Osteoblast (primary cell): ENCODE results near the gene CHRNG. TPM values are rescaled to one million over a fixed set of nuclear protein-coding genes. Genes with fewer than 3 reads are reported as not detected.

Experiments used
- DNase-seq: peaks from one replicate; pipeline ENCODE4 v3.0.0; 2011; ENCODE audit warnings: low spot score, mixed read lengths; ENCODE audit not compliant: insufficient read length; ENCODE audit errors: missing footprints
- H2AFZ ChIP-seq: 2 replicates; pipeline ENCODE4 v1.6.0; 2011; ENCODE audit warnings: mild to moderate bottlenecking, low read length
- H3K27ac ChIP-seq: 2 replicates; pipeline ENCODE4 v1.5.1; 2011; ENCODE audit warnings: mild to moderate bottlenecking, low read depth, low read length, moderate library complexity
- H3K27me3 ChIP-seq: 2 replicates; pipeline ENCODE4 v1.6.0; 2012; ENCODE audit warnings: mild to moderate bottlenecking, control low read depth, inconsistent platforms, low read length, moderate library complexity; ENCODE audit not compliant: insufficient read depth
- H3K36me3 ChIP-seq: 2 replicates; pipeline ENCODE4 v1.5.1; 2011; ENCODE audit warnings: mild to moderate bottlenecking, low read length, control low read depth, moderate library complexity; ENCODE audit not compliant: insufficient read depth
- H3K4me1 ChIP-seq: 2 replicates; pipeline ENCODE4 v1.5.1; 2011; ENCODE audit warnings: mild to moderate bottlenecking, low read length, control low read depth, moderate library complexity; ENCODE audit not compliant: insufficient read depth
- H3K4me2 ChIP-seq: 2 replicates; pipeline ENCODE4 v1.6.0; 2011; ENCODE audit warnings: mild to moderate bottlenecking, low read length; ENCODE audit not compliant: insufficient read depth
- H3K4me3 ChIP-seq: fragments of 200-600 bp; sonication (generic); 3 replicates; pipeline ENCODE4 v1.5.1; 2012; ENCODE audit warnings: mild to moderate bottlenecking, low read length, inconsistent platforms; ENCODE audit not compliant: insufficient read depth
- H3K79me2 ChIP-seq: 2 replicates; pipeline ENCODE4 v1.6.0; 2012; ENCODE audit warnings: mild to moderate bottlenecking, low read length, control low read depth, inconsistent platforms; ENCODE audit not compliant: insufficient read depth
- H3K9me3 ChIP-seq: 2 replicates; pipeline ENCODE4 v1.5.1; 2011; ENCODE audit warnings: low read depth, low read length, control low read depth
- H4K20me1 ChIP-seq: 2 replicates; pipeline ENCODE4 v1.6.0; 2012; ENCODE audit warnings: mild to moderate bottlenecking, low read length, control low read depth; ENCODE audit not compliant: insufficient read depth
- CTCF ChIP-seq: IDR thresholded peaks from 2 replicates; pipeline ENCODE4 v1.5.1; 2011; ENCODE audit warnings: mild to moderate bottlenecking, low read depth, low read length, moderate library complexity; ENCODE audit errors: extremely low read depth
- total RNA-seq: library from RNA; depleted of rRNA; stranded (reverse); fragments of >200 nt; gene quantifications from 2 replicates; pipeline ENCODE4 v1.2.3, GENCODE V29; 2012

CHRNG gene
- total RNA-seq, 1 donor = not detected

- no peak overlapping the region for H2AFZ ChIP-seq
- DNase-seq = no peak
- peaks cover 12% of the 10 kb centered on the region for H3K4me1 ChIP-seq
- no peak overlapping the region for H3K4me2 ChIP-seq
- no peaks in the 10 kb centered on the region for H3K79me2 ChIP-seq
- H3K27ac ChIP-seq = no peak overlapping the region
- H3K4me3 ChIP-seq = no peak overlapping the region
- no peak for TF ChIP-seq CTCF
- no peaks in the 10 kb centered on the region for H3K27me3 ChIP-seq
- no peaks in the 10 kb centered on the region for H4K20me1 ChIP-seq
- H3K36me3 ChIP-seq = peaks cover 15% of the 10 kb centered on the region
- no peaks in the 10 kb centered on the region for H3K9me3 ChIP-seq
Measured at GRCh38 chr2:232580648-232580981, 41.1 kb downstream of the CHRNG start.

GRCh38 chr2:232581725-232582124 is 42.2 kb downstream of the CHRNG start:
- peaks cover 13% of the 10 kb centered on the region for H3K36me3 ChIP-seq
- no peaks in the 10 kb centered on the region for H4K20me1 ChIP-seq
- no peaks in the 10 kb centered on the region for H3K9me3 ChIP-seq
- H3K4me3 ChIP-seq = no peak overlapping the region
- no peak overlapping the region for H3K27ac ChIP-seq
- H3K4me1 ChIP-seq = peaks cover 6% of the 10 kb centered on the region
- TF ChIP-seq CTCF = no peak
- H2AFZ ChIP-seq = no peak overlapping the region
- no peak overlapping the region for H3K4me2 ChIP-seq
- no peak for DNase-seq
- H3K79me2 ChIP-seq = no peaks in the 10 kb centered on the region
- H3K27me3 ChIP-seq = no peaks in the 10 kb centered on the region

- H3K36me3 ChIP-seq = peaks cover 13% of the 10 kb centered on the region
- H3K79me2 ChIP-seq = no peaks in the 10 kb centered on the region
- H2AFZ ChIP-seq = no peak overlapping the region
- TF ChIP-seq CTCF = no peak
- H3K4me1 ChIP-seq = peaks cover 6% of the 10 kb centered on the region
- H3K27me3 ChIP-seq = no peaks in the 10 kb centered on the region
- no peak overlapping the region for H3K4me2 ChIP-seq
- no peaks in the 10 kb centered on the region for H4K20me1 ChIP-seq
- H3K4me3 ChIP-seq = no peak overlapping the region
- H3K9me3 ChIP-seq = no peaks in the 10 kb centered on the region
- no peak for DNase-seq
- H3K27ac ChIP-seq = no peak overlapping the region
Measured at GRCh38 chr2:232584238-232584637, 44.7 kb downstream of the CHRNG start.

GRCh38 chr2:232586943-232587505 is 47.5 kb downstream of the CHRNG start:
- Histone ChIP-seq H4K20me1 (no peaks in the 10 kb centered on the region), H3K79me2 (no peaks in the 10 kb centered on the region), H3K9me3 (no peaks in the 10 kb centered on the region), H3K36me3 (peaks cover under 1% of the 10 kb centered on the region), H3K27ac (no peak overlapping the region), H3K4me3 (no peak overlapping the region), H3K27me3 (no peaks in the 10 kb centered on the region), H3K4me2 (no peak overlapping the region), H3K4me1 (peaks cover 7% of the 10 kb centered on the region), H2AFZ (no peak overlapping the region)
- no peak for TF ChIP-seq CTCF
- no peak for DNase-seq
